NCI-H524 treated with DMSO at 0.1 percent for 48 hours (cell line): Measurements from ENCODE around the gene CPA3.

Source experiments
- DNase-seq: peaks from one replicate; lab custom pipeline; 2025; lab: John Stamatoyannopoulos, UW

CPA3 gene

DNA sequence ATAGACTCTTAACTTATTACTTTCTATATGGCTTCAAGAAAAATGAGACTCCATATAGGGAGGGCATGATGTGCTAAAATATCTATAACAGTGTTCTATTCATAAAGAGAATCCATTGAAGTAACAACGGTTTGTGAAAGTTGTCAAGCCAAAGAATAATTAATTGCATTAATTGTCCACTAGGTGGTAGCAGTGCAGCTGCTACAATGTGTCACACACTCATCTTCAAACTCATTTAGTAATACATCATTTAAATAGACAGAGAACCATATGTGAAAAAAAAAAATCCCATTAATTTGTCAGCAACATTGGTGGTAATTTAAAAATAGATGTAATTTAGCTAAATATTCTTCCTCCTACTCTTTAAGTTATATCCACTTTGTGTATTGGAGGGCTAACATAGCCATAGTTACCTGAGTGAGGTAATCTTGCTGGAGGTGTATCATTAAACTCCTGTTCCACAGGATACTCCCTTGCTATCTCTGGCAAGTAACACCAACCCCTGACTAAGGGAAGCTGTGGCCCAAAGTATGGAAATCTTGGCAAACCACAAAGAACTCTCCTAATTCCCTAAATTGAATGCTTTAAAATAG, 3.7 kb upstream of the CPA3 start:
- no peak for DNase-seq

DNA sequence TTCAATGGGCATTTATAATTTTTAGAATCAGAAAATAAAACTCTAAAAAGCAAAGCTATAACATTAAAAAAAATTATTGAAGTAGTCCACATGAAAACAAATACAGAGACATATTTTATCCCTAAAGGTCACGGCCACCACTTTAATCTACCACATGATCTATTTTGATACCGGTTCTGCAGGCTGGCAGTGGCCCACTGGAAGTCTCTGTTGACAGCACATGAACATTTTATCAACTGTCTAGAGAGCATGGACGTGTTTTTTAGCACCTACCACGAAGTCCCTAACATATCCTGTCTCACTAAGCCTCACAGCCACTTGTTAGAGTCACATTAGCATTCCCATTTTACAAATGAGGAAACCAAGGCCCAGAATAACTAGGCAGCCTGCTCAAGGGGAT, 1.8 kb upstream of the CPA3 start:
- DNase-seq = no peak

DNA sequence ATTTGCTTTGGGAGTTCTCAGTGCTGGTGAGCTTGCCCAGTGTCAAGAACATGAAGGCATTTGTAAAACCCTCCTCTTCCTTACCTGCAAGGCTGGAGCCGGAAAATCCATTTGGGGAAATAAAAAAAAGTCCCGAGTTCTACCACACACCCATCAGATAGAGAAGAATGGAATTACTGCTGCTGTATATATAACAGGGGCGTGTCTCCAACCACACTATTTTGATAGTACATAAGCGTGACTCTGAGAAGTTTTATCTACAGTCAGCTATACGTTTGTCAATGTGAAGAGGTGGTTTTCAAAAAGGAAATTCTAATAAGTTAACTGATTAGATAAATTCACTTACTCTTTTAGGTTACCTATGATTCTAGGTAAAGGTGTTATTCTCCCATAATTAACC, 1.3 kb upstream of the CPA3 start:
- DNase-seq = no peak

DNA sequence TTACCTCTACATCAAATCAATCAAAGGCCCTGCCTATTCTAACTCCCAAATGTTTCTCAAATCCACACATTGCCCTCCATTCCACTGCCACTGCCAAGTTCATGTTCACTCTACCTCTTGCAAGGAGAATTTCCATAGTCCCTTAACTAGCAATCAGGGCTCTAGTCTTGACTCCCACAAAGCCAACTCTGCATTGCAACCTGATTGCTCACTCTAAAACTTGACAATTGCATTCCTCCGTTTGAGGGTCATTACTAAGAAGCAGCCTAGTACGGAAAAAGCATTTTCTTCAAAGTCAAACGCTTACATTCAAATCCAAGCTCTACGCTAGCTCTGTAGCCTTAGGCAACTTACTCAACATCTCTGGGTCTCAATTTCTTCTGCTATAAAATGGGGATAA, 1.2 kb downstream of the CPA3 start:
- DNase-seq = no peak

DNA sequence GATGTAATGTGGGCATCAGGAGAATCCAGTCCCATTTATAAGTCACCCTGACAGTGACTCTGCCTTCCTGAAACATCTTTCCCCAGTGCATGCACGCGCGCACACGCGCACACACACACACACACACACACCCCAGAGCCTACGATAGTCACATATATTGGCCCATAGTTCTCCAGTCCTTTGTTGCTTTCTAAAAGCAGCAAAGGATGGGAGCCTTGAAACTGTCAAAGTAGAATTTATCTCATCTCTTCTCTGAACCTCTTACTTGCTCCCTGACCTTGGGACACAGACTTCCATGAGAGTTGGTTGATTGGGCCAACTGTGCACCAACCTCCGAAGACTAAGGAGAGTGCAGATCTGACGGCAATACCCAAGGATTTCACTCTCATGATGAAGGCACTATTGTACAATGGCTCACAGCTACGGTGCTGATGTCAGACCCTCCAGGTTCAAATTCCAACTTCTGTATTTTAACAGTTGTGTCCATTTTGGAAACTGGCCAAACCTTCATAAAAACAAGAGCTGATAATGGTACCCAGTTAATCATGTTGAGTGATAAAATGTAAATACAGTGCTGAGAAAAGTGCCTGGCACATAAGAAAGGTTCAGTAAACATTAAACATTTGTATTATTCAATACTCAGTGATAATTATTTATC, 8.3 kb downstream of the CPA3 start:
- DNase-seq = no peak

DNA sequence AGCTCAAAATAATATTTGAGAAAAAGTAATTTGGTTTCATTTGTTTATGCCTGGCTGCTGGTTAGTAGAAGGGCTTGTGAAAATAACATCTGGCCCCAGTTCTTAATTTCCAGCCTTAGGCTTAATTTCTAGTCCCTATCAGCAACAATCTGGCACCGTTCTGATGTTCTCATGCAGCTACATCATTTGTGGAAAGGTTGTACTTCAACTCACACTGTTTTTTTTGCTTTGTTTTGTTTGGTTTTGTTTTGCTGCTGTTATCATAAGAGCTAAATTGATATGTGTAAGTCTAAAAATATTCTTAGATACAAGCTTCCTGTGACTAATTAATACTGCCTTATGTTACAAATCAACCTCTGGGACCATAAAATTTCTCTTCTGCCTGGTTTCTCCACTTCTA, 8.9 kb downstream of the CPA3 start:
- no peak for DNase-seq

DNA sequence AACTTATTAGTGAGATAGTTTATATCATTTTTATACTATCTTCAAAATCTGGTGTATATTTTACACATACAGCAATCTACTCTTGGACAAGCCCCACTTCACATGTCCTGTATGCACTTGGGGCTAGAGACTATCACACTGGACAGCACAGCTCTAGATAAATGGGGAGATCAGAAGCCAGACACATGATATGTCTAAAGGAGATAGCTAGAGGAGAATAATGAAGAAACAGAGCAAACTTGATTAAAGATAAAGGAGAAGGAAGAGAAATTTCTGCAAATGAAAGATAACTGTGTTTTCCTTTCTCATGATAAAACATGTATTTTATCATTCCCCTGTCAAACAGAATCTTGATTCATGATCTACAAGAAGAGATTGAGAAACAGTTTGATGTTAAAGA, 13.0 kb downstream of the CPA3 start:
- no peak for DNase-seq

DNA sequence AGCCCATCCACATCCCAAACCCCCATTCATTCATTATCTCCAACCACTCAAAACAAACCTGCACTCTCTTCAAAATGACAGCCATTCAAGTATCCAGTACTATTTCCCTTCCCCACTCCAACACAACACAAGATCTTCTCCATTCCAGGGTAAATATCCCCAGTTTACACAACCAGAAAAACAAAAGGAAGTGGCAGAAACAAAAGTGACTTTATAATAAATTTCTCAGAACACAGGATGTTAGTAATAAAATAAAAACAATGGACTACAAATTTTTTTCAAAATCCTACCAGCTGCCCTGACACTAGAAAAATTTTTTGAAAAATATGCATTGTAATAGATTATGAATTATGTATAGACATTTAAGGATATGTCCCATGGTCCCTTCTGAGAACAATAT, 14.2 kb downstream of the CPA3 start:
- DNase-seq = no peak

DNA sequence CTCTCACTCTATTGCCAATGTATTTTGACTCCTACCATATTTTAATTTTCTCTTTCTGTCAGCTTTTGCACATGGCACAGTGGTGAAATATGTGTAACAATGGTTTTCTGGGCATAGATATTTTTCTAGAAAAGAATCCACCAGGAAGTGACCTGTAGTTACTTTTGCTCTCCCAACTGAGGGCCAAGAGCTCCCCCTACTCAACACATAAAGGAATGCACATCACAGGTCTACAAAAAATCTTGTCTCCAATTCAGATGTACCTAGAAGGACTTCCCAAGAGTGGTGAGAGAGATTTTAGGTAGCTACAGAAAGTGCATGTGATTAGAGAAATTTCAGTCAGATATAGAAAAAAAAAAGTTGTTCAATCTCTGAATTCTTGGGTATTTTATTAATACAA, 15.6 kb downstream of the CPA3 start:
- no peak for DNase-seq

DNA sequence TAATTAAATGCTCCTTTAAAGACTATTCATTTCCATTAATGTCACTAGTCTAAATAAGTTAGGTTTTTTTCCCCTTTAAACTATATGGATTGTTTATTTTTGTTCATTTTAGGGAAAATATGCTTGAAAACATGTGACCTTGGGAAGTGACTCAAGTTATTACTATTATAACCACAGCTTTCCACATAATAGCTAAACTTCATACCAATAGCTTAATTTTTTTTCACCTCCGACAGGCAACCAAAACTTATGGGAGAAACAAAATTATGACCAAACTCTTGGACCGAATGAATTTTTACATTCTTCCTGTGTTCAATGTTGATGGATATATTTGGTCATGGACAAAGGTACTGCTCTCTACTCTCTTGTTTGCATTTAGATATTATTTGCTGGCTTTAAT, 16.2 kb downstream of the CPA3 start:
- DNase-seq = no peak

DNA sequence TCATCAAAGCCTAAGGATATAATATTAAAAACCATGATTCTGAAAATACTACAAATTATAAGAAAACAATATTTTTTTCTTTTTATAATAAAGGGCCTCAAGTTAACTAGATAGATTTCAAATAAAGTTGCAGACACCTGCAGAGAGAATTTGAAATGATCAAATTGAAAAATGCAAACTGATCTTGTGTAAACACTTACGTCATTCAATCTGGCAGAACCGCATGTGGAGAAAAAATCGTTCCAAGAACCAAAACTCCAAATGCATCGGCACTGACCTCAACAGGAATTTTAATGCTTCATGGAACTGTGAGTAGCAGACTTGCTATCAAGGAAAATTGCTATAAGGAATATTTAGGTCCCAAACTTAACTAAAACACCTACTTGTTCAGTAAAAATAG, 17.2 kb downstream of the CPA3 start:
- DNase-seq = no peak

DNA sequence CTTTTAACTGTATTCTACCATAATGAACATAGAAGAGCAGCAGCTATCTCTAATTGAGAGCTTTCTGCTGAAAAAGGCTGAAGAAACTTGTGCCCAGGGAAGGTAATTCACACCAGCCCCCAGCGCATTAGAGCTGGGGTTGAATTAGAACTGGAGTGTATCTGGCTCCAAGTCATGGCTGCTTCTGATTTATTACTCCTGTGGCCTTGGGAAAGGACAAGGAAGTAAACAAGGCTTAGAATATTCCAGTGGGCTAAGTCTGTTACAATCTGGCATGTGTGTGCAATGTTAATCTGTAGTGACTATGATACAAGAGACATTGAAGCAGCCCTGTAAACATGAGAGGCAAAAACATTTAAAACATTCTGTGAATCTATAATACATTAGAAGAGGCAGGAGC, 18.1 kb downstream of the CPA3 start:
- DNase-seq = no peak

DNA sequence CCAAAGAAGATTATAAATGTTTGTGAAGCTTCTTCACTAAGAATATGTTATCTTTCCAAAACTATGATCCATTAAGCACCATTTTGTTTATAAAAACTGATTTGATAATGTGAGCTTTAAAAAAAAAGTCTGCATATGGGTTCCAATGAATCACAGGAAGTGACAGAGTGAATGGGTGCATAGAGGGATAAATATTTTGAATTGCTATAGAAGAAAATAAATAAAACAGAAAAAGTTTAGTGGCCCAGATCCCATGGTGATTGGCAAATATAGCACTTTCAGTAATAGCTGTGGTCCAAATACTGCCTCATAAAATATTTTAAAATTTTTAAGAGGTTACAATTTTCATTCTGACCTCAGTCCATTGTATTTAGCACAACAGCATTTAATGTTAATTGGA, 19.2 kb downstream of the CPA3 start:
- DNase-seq = no peak

DNA sequence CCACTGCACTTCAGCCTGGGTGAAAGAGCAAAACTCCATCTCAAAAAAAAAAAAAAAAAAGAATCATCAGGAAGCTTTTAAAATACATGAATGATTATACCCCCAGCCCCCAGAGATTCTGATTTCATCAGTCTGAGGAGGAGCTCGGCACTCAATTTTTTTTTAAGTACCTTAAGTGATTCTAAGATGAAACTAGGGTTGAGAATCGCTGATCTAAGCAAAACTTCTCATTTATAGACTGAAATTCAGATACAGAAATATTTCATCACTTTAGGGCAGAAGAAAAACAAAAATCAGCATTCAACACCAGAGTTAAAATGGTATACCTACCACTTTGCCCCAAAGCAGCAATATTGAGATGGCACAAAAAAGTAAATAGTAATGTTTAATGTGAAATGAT, 24.7 kb downstream of the CPA3 start:
- DNase-seq = no peak

DNA sequence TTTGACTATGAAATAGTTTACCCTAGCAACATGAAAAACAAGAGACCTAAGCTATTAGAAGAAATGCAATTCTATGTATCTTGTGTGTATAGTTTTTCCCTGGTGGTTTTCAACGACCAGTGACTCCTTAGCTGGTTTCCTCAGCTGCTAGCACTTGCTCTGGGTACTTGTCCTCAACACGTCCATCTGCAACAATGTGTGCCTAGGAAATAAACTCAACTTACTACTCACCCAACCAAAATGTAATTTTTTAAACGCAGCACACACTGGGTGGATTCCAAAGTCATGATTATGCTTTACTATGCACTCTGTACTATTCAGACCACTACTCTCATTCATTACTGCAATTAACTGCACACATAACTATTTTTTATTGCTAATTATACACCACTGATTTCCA, 31.0 kb downstream of the CPA3 start:
- no peak for DNase-seq

DNA sequence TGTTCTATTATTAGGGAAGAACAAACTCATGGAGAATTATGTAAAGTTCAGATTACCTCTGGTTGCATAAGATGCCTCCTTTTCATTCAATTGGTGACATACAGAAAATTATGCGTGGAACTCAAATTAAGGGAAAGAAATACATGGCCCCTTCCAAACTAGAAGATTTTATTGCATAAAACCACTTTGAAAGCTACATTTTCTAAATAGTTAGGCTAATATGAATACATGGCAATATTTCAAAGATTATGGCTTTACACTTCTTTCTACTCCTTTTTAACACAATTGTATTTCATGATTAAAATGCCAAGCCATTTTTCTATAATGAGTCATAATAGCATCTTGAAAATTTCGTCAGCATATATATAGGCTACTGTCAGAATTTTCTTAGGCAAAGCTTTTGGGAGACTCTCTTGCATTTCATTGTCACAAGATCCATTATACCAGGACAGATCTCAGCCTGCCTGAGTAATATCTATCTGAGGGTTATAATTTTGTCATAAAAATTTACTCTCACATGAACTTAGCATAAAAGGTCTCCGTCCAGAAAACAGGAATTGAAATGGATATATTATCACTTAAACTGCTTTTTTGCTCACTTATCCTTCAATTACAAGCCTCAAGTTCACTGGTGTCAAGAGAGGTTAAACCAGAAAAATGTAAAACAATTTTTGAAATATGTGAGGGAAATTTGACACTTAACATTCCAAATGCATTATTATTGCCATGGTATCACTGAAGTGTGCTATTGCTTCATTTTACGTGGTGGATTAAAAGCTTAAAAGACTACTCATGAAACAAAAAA, 37.1 kb downstream of the CPA3 start:
- no peak for DNase-seq

DNA sequence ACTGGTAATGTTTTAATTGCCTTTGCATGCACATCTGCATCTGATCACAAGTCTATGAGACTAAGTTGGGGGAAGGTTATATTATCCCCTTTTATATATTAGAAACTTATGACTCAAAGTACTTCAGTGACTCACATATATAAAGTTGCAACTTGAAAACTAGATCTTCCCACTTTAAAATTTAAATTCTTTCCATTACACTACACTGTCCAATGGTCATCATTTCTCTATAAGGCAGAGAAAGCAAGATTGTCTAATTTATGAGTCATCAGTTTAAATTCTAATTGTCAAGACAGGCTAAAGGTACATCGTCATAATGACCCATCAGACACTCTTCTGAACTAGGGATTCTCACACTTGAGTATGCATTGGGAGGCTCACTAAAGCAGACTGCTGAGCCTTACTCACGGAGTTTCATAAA, 37.9 kb downstream of the CPA3 start:
- DNase-seq = no peak

DNA sequence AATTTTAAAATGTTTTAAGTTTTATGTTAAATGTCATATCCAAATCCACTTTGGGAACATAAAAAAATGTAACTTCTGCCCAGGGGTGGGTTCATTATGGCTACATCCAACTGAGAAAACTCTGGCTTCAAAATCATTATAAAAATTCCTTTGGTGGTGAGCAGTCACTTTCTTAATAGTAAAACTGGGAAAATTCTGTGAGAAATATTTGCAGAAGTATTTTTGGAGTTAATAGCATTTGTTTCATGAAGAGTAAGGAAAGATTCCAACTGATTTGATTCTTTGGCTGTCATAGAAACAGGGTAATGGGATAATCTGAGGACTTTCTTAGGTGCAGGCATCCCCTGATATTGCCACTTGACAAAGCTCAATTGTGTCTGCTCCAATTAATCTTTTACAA, 38.8 kb downstream of the CPA3 start:
- DNase-seq = no peak

DNA sequence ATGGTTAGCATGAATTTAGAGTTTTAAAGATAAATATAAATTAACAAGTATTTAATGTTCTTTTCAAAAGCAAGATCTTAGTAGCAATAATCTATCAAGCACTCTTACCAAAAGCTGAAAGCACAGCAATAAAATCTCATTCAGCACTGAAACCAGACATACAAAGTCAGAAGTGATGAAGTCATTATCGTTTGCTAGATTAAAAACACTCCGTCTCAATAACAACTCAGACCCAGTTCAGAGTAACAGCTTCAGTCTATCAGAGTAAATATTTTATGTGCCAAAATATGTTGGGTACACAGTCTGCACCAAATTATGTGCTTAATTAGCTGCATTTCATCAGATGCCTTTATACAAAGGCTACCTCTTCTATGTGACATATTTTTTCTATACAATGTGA, 41.6 kb downstream of the CPA3 start:
- DNase-seq = no peak

DNA sequence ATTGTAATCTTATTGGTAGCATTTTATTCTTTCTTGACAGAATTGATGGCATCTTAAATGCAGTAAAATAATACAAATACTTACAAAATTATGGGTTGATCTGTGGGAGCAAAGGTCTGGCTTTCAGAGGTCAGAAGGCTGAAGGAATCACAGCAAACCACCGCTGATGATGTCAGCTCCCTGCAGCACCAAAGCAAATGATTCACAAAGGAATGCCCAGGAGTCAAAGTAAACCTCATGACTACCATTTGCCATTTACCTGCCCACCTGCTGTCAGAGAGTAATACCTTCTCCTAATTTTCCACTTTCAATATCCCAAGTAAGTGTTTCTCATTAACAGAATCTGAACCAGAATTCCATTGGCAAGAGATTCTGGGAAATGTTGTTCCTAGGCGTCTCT, 46.1 kb downstream of the CPA3 start:
- DNase-seq = no peak

DNA sequence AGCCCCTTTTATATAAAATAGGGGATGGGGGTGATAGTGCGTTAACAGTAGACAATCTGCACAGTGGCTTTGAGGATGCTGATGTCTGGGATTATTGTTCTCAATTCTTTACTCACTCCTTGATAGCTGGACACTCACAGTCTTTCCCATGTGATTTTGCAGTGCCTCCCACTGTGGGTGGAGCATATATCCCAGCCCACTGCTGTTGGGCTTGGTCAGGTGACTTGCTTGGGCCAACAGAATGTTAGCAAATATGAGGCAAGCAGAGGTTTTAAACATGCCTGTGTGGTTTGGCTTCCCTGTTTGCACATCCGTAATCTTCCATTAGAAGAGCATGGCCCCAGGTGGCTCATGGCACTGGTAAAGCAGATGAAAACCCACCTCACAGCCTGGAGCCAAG, 46.5 kb downstream of the CPA3 start:
- DNase-seq = no peak

DNA sequence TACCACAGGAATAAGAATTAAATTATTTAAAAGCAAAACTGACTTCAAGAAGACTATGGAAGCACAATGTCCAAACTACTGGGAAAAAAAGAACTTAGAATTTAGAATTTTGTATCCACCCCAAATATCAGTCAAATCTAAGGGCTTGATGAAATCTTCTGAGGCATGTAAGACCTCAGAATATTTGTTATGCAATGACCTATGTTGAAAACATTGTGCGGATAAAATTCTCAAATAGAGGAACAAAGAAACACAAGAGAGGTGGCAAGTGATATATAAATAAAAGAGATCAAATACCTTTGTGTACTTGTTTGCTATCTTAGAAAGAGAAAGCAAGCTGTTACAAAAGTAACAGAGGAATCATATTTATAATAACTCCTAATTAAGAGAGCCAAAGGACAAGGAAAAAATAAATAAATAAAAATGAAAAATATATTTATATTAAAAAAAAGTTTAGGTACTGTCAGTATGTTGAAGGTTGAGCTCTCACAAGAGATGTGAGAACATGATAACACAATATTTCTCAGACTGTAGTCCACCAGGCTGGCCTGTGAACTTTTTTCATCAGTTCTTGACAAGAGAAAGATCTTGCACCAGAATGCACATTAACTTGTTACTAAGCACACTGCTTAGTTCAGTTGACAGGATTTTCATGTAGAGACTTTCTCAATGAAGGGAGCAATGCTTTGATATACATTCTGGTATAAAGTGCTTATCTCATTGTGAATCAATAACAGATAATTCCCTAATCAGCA, 50.0 kb downstream of the CPA3 start:
- DNase-seq = no peak

DNA sequence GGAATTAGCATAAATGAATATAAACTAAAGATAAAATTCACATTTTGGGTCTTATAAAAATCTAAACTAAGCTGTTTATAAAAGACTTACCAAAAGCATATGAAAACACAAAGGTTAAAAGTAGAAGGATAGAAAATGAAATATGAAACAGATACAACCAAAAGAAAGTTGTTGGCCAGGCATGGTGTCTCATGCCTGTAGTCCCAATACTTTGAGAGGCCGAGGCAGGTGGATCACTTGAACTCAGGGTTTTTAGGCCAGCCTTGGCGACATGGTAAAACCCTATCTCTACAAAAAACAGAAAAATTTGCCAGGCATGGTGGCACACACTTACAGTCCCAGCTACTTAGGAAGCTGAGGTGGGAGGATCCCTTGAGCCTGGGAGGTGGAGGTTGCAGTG, 51.0 kb downstream of the CPA3 start:
- no peak for DNase-seq
